ENCODE results near the gene FRAT2. TPM values are rescaled to one million over a fixed set of nuclear protein-coding genes. Genes with fewer than 3 reads are reported as not detected.

FRAT2 gene
- total and polyA plus RNA-seq, 2 donors (not counting 3 experiments of a cell fraction or from before 2014, with no cell fraction given), result 6.6 to 11.3 TPM

- H2AFZ ChIP-seq (ENCODE audit: low read depth, low read length), result no peak overlapping the region
- TF ChIP-seq JUN (IDR thresholded peaks at IDR 0.05; ENCODE audit: borderline replicate concordance, insufficient read depth, insufficient read length, low read depth) (no peak), POLR2AphosphoS5 (IDR thresholded peaks at IDR 0.05; ENCODE audit: insufficient read depth, low read depth, low read length) (no peak), MYC (IDR thresholded peaks at IDR 0.05; ENCODE audit: low read depth, low read length) (no peak), FOS (IDR thresholded peaks at IDR 0.05; ENCODE audit: borderline replicate concordance, insufficient read depth, low read length) (no peak), GATA2 (IDR thresholded peaks at IDR 0.05; ENCODE audit: insufficient read depth, insufficient read length, low read depth, low read length) (no peak), MAX (IDR thresholded peaks at IDR 0.05; ENCODE audit: insufficient read depth, insufficient read length) (no peak), EZH2 (IDR thresholded peaks at IDR 0.05; ENCODE audit: borderline replicate concordance, low read depth, low read length, severe bottlenecking) (no peak), CTCF (IDR thresholded peaks at IDR 0.05; ENCODE audit: extremely low read depth in 1 of 2, insufficient read depth in 1 of 2, low read depth in 1 of 2, low read length in 2 of 2) (no peak), POLR2A (IDR thresholded peaks at IDR 0.05; ENCODE audit: low read depth, low read length) (no peak)
- FAIRE-seq, result no peak
- no peak overlapping the region for H3K27ac ChIP-seq (ENCODE audit: insufficient read depth, low read depth, low read length)
- ChIA-PET CTCF (no interaction called here), POLR2A (no interaction called here)
- no peak for DNase-seq (ENCODE audit: low read depth, low spot score)
- no peak overlapping the region for H3K4me3 ChIP-seq (replicated peaks in 1 of 3; ENCODE audit: insufficient read depth in 1 of 3, low read depth in 1 of 3, low read length in 3 of 3)
- H3K9me1 ChIP-seq (replicated peaks; ENCODE audit: control insufficient read depth, extremely low read depth, insufficient read depth, low read length), result no peaks in the 10 kb centered on the region
- H3K4me1 ChIP-seq (ENCODE audit: control insufficient read depth, extremely low read depth, insufficient read depth, low read length), result no peaks in the 10 kb centered on the region
- BruUV-seq (replicated peaks), result no TSS peak
- dilution Hi-C loops (cut with MboI; ENCODE audit: extremely low pct_ligation_motif_present, low sequenced_read_pairs), result no loop called here
- no peaks in the 10 kb centered on the region for H3K9me3 ChIP-seq (replicated peaks; ENCODE audit: control insufficient read depth, insufficient read depth, low read length)
- H4K20me1 ChIP-seq (replicated peaks; ENCODE audit: control insufficient read depth, extremely low read depth, insufficient read depth, low read length), result no peaks in the 10 kb centered on the region
- H3K27me3 ChIP-seq (ENCODE audit: control insufficient read depth in 2 of 2, insufficient read depth in 2 of 2, low read length in 2 of 2), result no peaks in the 10 kb centered on the region
- intact Hi-C loops (cut with micrococcal nuclease), result no loop called here
- H3K4me2 ChIP-seq (ENCODE audit: insufficient read depth, low read length), result no peak overlapping the region
- H3K79me2 ChIP-seq (ENCODE audit: control insufficient read depth, insufficient read depth, low read length), result no peaks in the 10 kb centered on the region
- no peak overlapping the region for H3K9ac ChIP-seq (replicated peaks; ENCODE audit: extremely low read depth, insufficient read depth, low read length)
- peaks cover 2 to 22% of the 10 kb centered on the region in 2 experiments for H3K36me3 ChIP-seq (ENCODE audit: control insufficient read depth in 2 of 2, extremely low read depth in 1 of 2, insufficient read depth in 2 of 2, low read length in 2 of 2)
Measured at GRCh38 chr10:97373456-97373855, 38.9 kb upstream of the FRAT2 start.

All from endothelial cell of umbilical vein (primary cell).